22Rv1 (cell line): ENCODE data around the gene ITIH2.

ENCODE experiments used
- H3K27ac ChIP-seq: fragments of 450-650 bp; 2 replicates; pipeline ENCODE4 v1.5.1; 2017
- CTCF ChIP-seq: fragments of 450-650 bp; IDR thresholded peaks from 2 replicates; pipeline ENCODE4 v1.5.1; 2017; ENCODE audit warnings: mild to moderate bottlenecking
- ZFX ChIP-seq: fragments of 450-650 bp; IDR thresholded peaks from 2 replicates; pipeline ENCODE4 v1.6.1; 2017; ENCODE audit warnings: antibody characterized with exemption, borderline replicate concordance

ITIH2 gene

GRCh38 chr10:7788639-7789286 is 85.6 kb downstream of the ITIH2 start:
- TF ChIP-seq ZFX (no peak), CTCF (no peak)
- H3K27ac ChIP-seq: peak overlapping the region; percentile 80

GRCh38 chr10:7789390-7789789 is 86.3 kb downstream of the ITIH2 start:
- H3K27ac ChIP-seq: peak overlapping the region; percentile 80

GRCh38 chr10:7792541-7792940 is 89.4 kb downstream of the ITIH2 start:
- no peak for TF ChIP-seq CTCF
- TF ChIP-seq ZFX: no peak
- no peak overlapping the region for H3K27ac ChIP-seq

More at GRCh38 chr10:7789390-7789789, 86.3 kb downstream of the ITIH2 start:
- no peak for TF ChIP-seq CTCF
- TF ChIP-seq ZFX: no peak

- H3K27ac ChIP-seq: no peak overlapping the region
- no peak for TF ChIP-seq ZFX
- TF ChIP-seq CTCF: no peak
These were observed 91.3 kb downstream of the ITIH2 start for GRCh38 chr10:7794251-7795026.

GRCh38 chr10:7795605-7796004 is 92.5 kb downstream of the ITIH2 start:
- no peak overlapping the region for H3K27ac ChIP-seq
- TF ChIP-seq ZFX: no peak
- TF ChIP-seq CTCF: no peak

GRCh38 chr10:7797582-7797981 is 94.5 kb downstream of the ITIH2 start:
- no peak overlapping the region for H3K27ac ChIP-seq
- TF ChIP-seq ZFX (no peak), CTCF (no peak)
